ENCODE measurements around the gene GON4L. TPM values are rescaled to one million over a fixed set of nuclear protein-coding genes. Genes with fewer than 3 reads are reported as not detected.

Gene GON4L
- total and polyA plus RNA-seq, 2 donors from 2014 or later: 14.2 to 62.1 TPM

GRCh38 chr1:155872527-155872926 lies 15.5 kb upstream of the GON4L start:
- Histone ChIP-seq H3K27me3 (ENCODE audit: control insufficient read depth, insufficient read depth, low read length) (no peaks in the 10 kb centered on the region), H3K27ac (ENCODE audit: low read depth in 2 of 2, low read length in 2 of 2) (no peak overlapping the region), H3K36me3 (ENCODE audit: control insufficient read depth in 2 of 3, insufficient read depth in 3 of 3, low read length in 3 of 3) (no peaks in the 10 kb centered on the region), H3K4me1 (ENCODE audit: control insufficient read depth in 2 of 3, insufficient read depth in 2 of 3, low read depth in 1 of 3, low read length in 3 of 3) (no peaks in the 10 kb centered on the region), H3K9ac (ENCODE audit: low read length in 3 of 3) (no peak overlapping the region), H3K4me3 (ENCODE audit: low read length in 3 of 3) (no peak overlapping the region), H3K9me3 (ENCODE audit: control insufficient read depth in 2 of 3, insufficient read depth in 1 of 3, low read length in 3 of 3) (no peaks in the 10 kb centered on the region)
- FAIRE-seq (no peak), DNase-seq (no peak)
- TF ChIP-seq CTCF (IDR thresholded peaks at IDR 0.05; ENCODE audit: borderline replicate concordance, extremely low read depth, insufficient read depth): no peak
- intact Hi-C loops (cut with DNase I): no loop called here

- no peak for TF ChIP-seq CTCF (IDR thresholded peaks at IDR 0.05; ENCODE audit: borderline replicate concordance, extremely low read depth, insufficient read depth)
- DNase-seq (no peak), FAIRE-seq (no peak)
- Histone ChIP-seq H3K27ac (ENCODE audit: low read depth in 2 of 2, low read length in 2 of 2) (no peak overlapping the region), H3K9me3 (ENCODE audit: control insufficient read depth in 2 of 3, insufficient read depth in 1 of 3, low read length in 3 of 3) (no peaks in the 10 kb centered on the region), H3K27me3 (ENCODE audit: control insufficient read depth, insufficient read depth, low read length) (no peaks in the 10 kb centered on the region), H3K36me3 (ENCODE audit: control insufficient read depth in 2 of 3, insufficient read depth in 3 of 3, low read length in 3 of 3) (no peaks in the 10 kb centered on the region), H3K4me1 (ENCODE audit: control insufficient read depth in 2 of 3, insufficient read depth in 2 of 3, low read depth in 1 of 3, low read length in 3 of 3) (no peaks in the 10 kb centered on the region), H3K4me3 (ENCODE audit: low read length in 3 of 3) (no peak overlapping the region), H3K9ac (ENCODE audit: low read length in 3 of 3) (no peak overlapping the region)
- intact Hi-C loops (cut with DNase I): no loop called here
Measured at GRCh38 chr1:155871390-155871789, 14.4 kb upstream of the GON4L start.

GRCh38 chr1:155867766-155868165 lies 10.8 kb upstream of the GON4L start:
- H3K27ac ChIP-seq (ENCODE audit: low read depth in 2 of 2, low read length in 2 of 2): no peak overlapping the region
- intact Hi-C loops (cut with DNase I): no loop called here
- no peaks in the 10 kb centered on the region for H3K9me3 ChIP-seq (ENCODE audit: control insufficient read depth in 2 of 3, insufficient read depth in 1 of 3, low read length in 3 of 3)
- H3K4me3 ChIP-seq (ENCODE audit: low read length in 3 of 3): no peak overlapping the region
- no peak for TF ChIP-seq CTCF (IDR thresholded peaks at IDR 0.05; ENCODE audit: borderline replicate concordance, extremely low read depth, insufficient read depth)
- H3K36me3 ChIP-seq (ENCODE audit: control insufficient read depth in 2 of 3, insufficient read depth in 3 of 3, low read length in 3 of 3): no peaks in the 10 kb centered on the region
- DNase-seq (no peak), FAIRE-seq (no peak)
- no peak overlapping the region for H3K9ac ChIP-seq (ENCODE audit: low read length in 3 of 3)
- H3K4me1 ChIP-seq (ENCODE audit: control insufficient read depth in 2 of 3, insufficient read depth in 2 of 3, low read depth in 1 of 3, low read length in 3 of 3): no peaks in the 10 kb centered on the region
- H3K27me3 ChIP-seq (ENCODE audit: control insufficient read depth, insufficient read depth, low read length): no peaks in the 10 kb centered on the region

GRCh38 chr1:155864393-155864792 lies 7.4 kb upstream of the GON4L start:
- intact Hi-C loops (cut with DNase I): no loop called here
- DNase-seq (no peak), FAIRE-seq (no peak)
- Histone ChIP-seq H3K9me3 (ENCODE audit: control insufficient read depth in 2 of 3, insufficient read depth in 1 of 3, low read length in 3 of 3) (no peaks in the 10 kb centered on the region), H3K4me1 (ENCODE audit: control insufficient read depth in 2 of 3, insufficient read depth in 2 of 3, low read depth in 1 of 3, low read length in 3 of 3) (peaks cover 0 to 5% (median 0%) of the 10 kb centered on the region in 3 donors), H3K27ac (ENCODE audit: low read depth in 2 of 2, low read length in 2 of 2) (no peak overlapping the region), H3K9ac (ENCODE audit: low read length in 3 of 3) (no peak overlapping the region), H3K4me3 (ENCODE audit: low read length in 3 of 3) (no peak overlapping the region), H3K27me3 (ENCODE audit: control insufficient read depth, insufficient read depth, low read length) (no peaks in the 10 kb centered on the region), H3K36me3 (ENCODE audit: control insufficient read depth in 2 of 3, insufficient read depth in 3 of 3, low read length in 3 of 3) (no peaks in the 10 kb centered on the region)
- no peak for TF ChIP-seq CTCF (IDR thresholded peaks at IDR 0.05; ENCODE audit: borderline replicate concordance, extremely low read depth, insufficient read depth)

Measured in kidney (tissue), 14 donors.